GM18858 (cell line): ENCODE results near the gene CD63.
"Not testable (repeated sequence)": the region's sequence is repeated elsewhere in the genome, so short reads cannot be mapped to it uniquely, and the experiment has no call there.

Source experiments
- ATAC-seq: cut with Tn5 transposase; IDR thresholded peaks from one replicate; pipeline ENCODE4 v1.9.1; 2021; ENCODE audit not compliant: unreplicated experiment

Gene CD63, protein sequence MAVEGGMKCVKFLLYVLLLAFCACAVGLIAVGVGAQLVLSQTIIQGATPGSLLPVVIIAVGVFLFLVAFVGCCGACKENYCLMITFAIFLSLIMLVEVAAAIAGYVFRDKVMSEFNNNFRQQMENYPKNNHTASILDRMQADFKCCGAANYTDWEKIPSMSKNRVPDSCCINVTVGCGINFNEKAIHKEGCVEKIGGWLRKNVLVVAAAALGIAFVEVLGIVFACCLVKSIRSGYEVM

DNA sequence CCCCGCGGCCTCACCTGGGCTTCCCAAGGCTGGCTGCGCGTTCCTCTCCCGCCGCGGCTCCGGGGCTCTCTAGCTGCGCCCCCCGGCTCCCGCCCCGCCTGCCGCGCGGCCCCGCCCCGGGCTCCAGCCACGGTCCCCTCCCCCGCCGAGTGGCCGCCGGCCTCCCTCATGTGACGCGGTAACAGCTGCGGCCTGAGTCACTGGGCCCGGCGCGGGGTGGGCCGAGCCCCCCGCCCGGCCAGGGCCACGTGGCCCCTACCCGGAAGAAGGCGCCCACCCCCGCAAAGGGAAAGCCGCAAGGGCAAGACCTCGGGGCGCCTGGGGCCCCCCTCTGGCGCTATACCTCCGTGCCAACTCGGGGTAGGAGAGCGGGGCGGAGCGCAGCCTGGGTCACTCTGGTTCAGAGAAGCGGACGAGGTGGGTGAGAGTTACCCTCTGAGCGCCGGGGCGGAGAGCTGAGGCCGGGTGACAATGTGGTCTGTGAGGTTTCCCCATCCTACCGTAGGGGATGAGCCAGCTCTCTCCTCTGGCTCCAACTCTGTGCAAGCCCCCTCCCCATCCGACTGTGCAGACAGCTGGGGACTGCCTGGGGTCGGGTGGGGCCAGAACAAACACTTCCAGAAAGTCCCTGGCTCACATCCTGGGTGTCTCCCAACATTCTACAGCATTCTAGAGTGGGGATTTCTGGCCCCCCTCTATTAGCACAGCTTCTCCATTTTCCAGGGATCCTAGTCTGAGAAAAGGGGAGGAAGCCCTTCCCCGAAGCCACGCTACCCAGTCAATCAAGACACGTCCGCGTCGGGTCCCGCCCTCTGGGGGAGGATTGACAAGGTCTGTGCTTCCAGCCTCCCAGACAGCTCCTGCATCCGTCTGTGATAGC is at the start of gene CD63:
TSS of gene CD63 (minus strand) at position 71 of the 880 bp plus-strand sequence. CDS start 668 bp downstream, outside the sequence.
- peak; percentile 54 for ATAC-seq

DNA sequence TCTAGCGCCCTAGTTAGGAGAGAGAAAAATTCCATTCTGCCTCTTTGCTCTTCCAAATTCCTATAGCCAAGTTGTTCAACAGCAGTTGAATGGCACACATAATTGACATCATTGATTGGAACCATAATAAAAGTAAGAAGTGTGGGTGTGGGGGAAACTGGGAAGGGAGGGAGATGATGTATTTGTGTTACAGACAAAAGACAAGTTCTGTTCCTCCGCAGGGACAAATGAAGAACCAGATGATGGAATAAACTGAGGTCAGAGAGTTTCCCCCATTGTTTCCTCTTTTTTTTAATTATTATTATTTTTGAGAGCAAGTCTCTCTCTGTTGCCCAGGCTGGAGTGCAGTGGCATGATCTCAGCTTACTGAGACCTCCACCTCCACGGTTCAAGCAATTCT is 49.0 kb upstream of the CD63 start:
- ATAC-seq = no peak

GRCh38 chr12:55771736-55772135 is 42.9 kb upstream of the CD63 start:
- ATAC-seq = no peak

DNA sequence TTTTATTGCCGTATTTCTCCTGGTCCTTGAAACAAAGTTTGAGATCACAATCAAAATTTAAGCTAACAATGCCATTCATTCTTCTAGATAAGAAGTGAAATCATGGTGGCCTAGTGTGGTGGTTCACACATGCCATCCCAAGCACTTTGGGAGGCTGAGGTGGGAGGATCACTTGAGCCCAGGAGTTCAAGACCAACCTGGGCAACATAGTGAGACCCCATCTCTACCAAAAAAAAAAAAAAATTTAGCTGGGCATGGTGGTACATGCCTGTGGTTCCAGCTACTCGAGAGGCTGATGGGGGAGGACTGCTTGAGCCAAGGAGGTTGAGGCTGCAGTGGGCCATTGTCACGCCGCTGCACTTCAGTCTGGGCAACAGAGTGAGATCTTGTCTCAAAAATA is 38.3 kb upstream of the CD63 start:
- no peak for ATAC-seq

DNA sequence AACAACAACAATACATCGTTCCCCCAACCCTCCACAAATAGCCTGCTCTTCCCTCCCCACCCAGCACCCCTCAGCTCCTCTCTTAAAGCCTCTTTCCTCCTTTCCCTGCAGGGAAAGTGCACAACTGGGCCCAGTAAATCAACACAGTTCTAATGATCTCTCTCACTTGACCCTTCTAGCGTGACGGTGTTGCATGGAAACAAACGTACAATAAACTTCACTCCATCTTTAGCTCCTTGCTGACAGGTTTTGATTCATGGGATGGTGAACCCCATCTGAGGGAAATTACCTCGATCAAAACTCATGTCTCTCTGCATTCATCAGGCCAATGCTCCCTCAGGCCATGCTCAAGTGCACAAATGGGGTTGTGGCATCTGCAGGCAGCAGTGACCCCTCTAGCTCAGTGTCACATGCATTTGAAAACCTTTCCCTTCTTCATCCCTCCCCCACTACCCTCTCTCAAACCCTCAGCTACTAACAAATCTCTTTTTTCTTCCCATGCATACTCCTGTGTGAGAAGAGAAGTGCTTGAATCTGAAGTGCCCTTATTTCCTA is 37.0 kb upstream of the CD63 start:
- no peak for ATAC-seq

GRCh38 chr12:55762646-55763045 is 33.8 kb upstream of the CD63 start:
- no peak for ATAC-seq

DNA sequence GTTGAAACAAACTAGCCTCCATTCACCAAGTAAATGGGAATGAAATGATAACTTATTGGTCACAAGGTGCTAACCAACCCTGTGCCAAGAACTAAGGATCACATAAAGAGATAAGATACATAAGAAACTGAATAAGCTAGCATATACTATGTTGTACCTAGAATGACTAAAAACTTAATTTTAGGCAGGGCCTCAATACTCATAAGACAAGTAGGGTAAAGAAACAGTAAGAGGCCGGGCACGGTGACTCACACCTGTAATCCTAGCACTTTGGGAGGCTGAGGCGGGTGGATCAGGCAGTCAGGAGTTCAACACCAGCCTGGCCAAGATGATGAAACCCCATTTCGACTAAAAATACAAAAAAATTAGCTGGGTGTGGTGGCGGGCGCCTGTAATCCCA is 31.9 kb upstream of the CD63 start:
- no peak for ATAC-seq

GRCh38 chr12:55758575-55758974 is 29.8 kb upstream of the CD63 start:
- ATAC-seq = not testable (repeated sequence)

DNA sequence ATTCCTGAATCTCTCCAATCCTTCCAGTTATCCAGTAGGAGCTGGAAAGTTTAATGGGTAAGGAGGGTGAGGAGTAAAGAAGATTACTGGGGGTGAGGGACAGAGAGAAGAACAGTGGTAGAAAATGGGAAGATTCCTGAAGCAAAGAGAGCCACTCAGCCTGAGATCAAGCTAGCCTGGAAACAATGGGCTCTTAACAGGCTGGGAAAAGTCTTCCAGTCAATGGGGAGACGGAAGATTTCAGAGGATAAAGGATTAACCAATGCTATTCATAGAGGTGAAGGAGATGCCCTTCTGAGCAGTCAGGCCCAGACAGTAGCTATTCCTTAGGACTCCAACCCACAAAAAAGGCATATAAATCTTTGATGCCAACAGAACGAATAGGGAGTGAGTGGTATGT is 28.9 kb upstream of the CD63 start:
- no peak for ATAC-seq

DNA sequence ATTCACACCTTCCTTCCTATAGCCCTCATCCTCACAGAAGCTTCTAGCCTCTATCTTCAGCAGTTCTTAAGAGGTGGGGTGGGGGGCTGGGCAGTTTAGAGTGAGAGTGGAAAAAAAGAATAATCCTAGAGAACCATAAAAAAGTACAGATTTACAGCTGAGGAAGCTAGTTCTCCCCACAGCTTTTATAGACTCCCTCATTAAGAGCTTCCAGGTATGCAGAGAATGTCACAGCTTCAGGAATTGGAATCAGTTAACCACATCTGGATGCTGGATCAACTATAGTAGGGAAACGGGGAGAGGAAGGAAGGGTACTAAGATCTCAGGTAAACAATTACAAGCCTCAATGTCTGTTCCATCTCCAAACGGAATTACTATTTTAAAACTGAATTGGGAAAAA is 26.4 kb upstream of the CD63 start:
- ATAC-seq = no peak

DNA sequence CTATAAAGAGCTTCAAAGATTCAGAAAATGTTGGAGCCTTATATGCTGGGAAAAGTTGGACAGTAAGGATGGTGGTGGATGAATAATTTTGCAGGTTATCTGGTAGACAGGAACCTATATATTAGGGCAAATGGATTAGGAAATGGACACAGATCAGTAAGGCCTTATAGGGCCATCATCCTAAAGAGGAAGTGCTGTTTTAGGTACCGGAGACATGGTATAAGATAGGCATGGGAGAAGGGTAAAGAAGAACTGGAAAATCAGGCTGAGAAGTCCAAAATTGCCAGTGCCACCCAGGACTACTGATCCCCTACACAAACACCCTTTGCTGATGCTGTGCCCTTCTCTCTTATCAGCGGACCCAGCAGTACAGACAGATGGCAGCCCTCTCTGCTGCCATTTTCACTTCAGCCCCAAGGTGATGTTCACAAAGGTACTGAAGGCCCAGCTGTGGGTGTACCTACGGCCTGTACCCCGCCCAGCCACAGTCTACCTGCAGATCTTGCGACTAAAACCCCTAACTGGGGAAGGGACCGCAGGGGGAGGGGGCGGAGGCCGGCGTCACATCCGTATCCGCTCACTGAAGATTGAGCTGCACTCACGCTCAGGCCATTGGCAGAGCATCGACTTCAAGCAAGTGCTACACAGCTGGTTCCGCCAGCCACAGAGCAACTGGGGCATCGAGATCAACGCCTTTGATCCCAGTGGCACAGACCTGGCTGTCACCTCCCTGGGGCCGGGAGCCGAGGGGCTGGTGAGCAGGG is 19.6 kb upstream of the CD63 start:
- ATAC-seq = no peak

DNA sequence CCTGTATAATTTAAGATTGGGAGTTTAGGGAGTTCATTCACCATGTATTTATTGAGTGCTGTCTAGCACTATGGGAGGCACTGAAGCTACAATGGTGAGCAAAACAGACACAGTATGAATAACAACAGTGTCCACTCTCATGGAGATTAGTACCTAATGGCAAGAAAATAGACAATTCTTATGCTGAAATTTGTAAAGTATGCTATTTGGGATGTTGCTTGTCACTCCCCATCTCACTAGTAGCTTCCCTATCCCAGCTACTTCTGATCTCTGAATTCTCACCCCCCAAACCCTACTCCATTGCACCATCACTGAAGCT is 18.1 kb upstream of the CD63 start:
- no peak for ATAC-seq

DNA sequence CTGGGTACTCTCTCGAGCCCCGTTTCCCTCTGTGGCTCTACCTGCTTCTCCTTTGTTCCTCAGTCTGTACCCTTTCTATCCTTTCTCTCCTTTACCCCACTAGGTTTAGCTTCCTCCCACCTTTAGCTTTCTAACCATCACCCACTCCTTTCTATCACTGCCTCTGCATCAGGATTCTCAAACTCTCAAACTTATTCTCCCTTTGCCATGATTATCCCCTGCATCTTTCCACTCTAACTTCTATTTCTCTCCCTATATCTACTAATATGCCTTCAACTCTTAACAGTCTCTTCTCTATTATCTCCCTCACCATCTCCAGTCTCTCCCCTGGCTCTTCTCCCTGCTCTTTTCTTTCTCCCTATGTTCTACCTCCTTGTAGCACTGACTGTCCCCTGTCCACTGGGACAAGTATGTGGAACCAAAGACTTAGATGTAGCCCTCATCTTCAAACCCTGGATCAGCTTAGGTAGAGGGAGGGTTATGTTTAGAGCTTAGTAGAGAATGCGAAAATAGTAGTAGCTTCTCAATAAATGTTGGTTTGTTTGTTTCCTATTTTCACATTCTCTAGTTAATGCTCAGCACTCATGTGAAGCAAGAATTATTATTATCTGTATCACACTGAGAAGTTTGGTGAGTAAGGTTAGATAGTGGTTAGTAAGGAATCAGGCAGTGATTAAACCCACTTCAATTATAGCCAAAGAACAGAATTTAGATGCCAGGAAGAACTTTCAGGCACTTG is 17.5 kb upstream of the CD63 start:
- no peak for ATAC-seq

GRCh38 chr12:55745361-55746173 is 16.8 kb upstream of the CD63 start:
- ATAC-seq = no peak

GRCh38 chr12:55744340-55745030 is 15.7 kb upstream of the CD63 start:
- no peak for ATAC-seq

GRCh38 chr12:55743406-55744339 is 14.9 kb upstream of the CD63 start:
- no peak for ATAC-seq

- ATAC-seq = no peak
These were observed 14.1 kb upstream of the CD63 start, which contains the start of gene GDF11 for GRCh38 chr12:55742719-55743405. TSS of gene GDF11 (plus strand) at chr12:55743122. CDS start at chr12:55743317, 195 bp downstream.
